Iris pigment epithelial cell (primary cell): ENCODE results near the gene UBB.
A peak's percentile ranks its signal among the peaks of the same experiment; 100 is the strongest.

ENCODE experiments used
- DNase-seq: peaks from one replicate; pipeline ENCODE4 v3.0.0-alpha.2; 2011; ENCODE audit warnings: low read depth

Gene UBB

DNA sequence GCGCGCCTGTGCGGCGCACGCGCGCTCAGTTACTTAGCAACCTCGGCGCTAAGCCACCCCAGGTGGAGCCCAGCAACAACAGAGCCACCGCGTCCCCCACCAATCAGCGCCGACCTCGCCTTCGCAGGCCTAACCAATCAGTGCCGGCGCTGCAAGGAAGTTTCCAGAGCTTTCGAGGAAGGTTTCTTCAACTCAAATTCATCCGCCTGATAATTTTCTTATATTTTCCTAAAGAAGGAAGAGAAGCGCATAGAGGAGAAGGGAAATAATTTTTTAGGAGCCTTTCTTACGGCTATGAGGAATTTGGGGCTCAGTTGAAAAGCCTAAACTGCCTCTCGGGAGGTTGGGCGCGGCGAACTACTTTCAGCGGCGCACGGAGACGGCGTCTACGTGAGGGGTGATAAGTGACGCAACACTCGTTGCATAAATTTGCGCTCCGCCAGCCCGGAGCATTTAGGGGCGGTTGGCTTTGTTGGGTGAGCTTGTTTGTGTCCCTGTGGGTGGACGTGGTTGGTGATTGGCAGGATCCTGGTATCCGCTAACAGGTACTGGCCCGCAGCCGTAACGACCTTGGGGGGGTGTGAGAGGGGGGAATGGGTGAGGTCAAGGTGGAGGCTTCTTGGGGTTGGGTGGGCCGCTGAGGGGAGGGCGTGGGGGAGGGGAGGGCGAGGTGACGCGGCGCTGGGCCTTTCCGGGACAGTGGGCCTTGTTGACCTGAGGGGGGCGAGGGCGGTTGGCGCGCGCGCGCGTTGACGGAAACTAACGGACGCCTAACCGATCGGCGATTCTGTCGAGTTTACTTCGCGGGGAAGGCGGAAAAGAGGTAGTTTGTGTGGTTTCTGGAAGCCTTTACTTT, at the start of gene UBB:
TSS of gene UBB (plus strand) at position 452 of the 856 bp plus-strand sequence. CDS start 817 bp downstream, outside the sequence.
- DNase-seq: peak; percentile 99

- no peak for DNase-seq
Observed at GRCh38 chr17:16338391-16338790, 42.5 kb upstream of the UBB start.

DNA sequence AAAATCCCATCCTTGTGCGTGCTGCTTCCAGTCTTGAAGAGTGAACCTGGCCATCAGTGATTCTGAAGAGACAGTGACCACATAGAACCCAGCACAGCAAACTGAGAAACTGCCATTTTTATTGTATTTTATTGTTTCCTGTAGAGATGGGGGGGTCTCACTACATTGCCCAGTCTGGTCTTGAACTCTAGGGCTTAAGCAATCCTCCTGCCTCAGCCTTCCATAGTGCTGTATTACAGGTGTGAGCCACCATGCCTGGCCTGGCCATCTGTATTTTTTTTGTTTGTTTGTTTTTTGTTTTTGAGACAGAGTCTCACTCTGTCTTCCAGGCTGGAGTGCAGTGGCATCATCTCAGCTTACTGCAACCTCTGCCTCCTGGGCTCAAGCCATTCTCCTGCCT, 41.5 kb upstream of the UBB start:
- no peak for DNase-seq

GRCh38 chr17:16339959-16340358, 40.9 kb upstream of the UBB start:
- no peak for DNase-seq

DNA sequence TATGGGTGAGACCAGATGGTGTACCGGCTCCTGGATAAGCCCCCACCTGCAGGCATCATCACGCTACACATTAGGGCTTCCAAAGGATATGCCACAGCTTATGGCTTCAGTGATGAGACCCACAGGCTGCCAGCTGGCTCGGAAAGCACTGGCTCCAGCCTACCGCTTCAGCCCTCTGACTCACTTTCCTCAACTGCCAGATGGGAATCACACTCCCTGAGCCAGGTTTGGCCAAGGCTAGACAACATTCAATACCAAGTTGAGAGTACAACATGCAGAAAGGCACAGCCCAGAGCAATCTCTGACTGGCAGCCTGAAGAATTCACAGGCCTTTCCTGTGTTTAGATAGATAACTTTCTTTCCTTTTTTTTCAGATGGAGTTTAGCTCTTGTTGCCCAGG, 37.9 kb upstream of the UBB start:
- peak; percentile 66 for DNase-seq

GRCh38 chr17:16343569-16343968, 37.3 kb upstream of the UBB start:
- DNase-seq: no peak

GRCh38 chr17:16345565-16345964, 35.3 kb upstream of the UBB start:
- no peak for DNase-seq

DNA sequence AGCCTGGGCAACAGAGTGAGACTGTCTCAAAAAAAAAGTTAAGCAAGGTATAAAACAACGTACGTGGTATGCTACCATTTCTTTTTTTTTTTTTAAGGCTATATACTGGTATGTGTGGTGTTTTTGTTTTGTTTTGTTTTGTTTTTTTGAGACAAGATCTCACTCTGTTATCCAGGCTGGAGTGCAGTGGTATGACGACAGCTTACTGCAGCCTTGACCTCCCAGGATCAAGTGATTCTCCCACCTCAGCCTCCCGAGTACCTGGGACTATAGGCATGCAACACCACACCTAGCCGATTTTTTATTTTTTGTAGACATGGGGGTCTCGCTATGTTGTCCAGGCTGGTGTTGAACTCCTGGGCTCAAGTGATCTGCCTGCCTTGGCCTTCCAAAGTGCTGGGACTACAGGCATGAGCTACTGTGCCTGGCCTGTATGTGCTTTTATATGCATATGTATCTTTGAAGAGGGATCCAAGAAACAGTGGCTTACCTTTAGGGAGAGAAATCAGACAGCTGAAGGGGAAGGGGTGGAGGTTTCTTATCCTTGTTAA, 34.1 kb upstream of the UBB start:
- DNase-seq: no peak

DNA sequence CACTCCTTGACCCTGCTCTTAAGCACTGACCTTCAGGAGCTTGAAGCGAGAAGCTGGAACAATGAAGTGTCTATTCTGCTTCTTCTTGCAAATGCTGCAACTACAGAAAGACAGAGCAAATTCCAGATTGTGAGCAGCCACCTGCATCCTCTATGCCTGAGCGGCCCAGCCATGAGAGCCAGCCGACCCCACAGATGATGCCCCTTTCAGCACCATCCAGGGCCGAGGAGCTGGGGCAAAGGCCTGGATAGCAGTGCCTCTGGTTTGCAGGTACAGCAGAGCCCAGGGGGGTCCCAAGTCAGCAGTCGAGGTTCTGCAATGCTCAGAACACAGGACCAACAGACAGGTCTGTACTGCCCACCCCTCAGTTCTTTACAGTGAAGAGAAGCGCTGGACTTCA, 32.3 kb upstream of the UBB start:
- DNase-seq: no peak

GRCh38 chr17:16349431-16349830, 31.5 kb upstream of the UBB start:
- DNase-seq: no peak

DNA sequence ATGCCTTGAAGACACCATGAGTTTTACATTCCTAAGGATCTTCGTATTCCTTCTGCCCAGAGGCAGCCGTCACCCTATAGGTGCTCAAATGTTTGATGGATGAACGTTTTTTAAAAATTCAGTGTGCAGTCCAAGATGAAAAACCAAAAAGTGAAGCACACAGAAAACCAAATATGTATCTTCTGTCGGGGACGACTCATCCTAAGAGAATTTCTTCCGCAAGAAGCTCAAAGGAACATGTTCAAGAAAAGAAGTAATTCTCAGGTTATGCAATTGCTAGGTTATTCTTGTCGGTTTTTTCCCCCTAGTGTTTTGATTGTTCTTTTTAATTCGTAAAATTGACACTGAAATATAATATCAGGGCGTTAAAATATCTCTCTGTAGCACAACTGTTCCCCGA, 29.1 kb upstream of the UBB start:
- peak; percentile 77 for DNase-seq

GRCh38 chr17:16352303-16352666, 28.6 kb upstream of the UBB start:
- DNase-seq: peak; percentile 36

DNA sequence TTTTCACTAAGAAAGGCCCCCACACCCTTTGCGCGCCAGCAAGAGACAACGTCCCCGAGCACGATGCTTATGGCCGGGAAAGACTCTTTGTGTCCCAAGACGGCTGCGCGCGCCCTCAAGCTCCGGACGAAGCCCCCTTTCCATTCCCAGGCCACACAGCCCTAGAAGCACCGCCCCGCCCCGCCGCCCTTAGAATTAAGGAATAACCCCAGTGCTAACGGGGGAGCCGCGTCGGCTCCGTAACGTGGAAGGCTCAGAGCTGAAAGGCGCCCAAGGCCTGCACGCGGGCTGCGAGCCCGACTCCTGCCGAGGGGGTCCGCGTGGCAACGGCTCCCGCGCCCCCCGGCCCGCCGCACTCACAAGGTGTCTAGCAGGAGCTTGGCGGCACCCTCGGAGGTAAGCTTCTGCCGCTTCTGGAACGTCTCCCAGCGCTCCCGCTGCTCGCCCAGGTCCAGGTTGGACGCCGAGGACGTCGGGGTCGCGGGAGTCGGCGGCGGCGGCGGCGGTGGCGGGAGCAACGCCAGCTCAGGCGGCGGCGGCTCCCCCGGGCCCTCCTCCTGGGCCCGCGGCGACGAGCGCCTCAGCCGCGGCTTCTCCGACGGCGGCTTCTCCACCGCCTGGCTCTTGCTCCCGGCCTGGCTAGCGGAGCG, 28.1 kb upstream of the UBB start:
- peak; percentile 22 for DNase-seq

- DNase-seq: peak; percentile 32
Observed at GRCh38 chr17:16353317-16354174, 27.3 kb upstream of the UBB start, which contains the start of gene CENPV. TSS of gene CENPV (minus strand) at chr17:16353469. CDS start at chr17:16353436, 33 bp downstream.

DNA sequence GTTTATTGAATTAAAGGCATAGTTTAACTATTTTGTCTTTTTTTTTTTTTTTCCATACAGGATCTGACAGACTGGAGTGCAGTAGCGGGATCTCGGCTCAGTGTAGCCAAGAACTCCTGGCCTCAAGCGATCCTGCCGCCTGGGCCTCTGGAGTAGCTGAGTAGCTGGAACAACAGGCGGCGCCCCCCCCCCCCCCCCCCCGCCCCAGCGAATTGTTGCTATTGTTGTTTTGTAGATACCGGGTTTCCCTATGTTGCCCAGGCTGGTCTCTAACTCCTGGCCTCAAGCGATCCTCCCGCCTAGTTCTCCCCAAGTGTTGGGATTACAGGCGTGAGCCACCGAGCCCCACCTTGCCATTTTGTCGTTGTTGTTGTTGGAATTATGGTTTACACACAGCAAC, 26.3 kb upstream of the UBB start:
- DNase-seq: no peak

DNA sequence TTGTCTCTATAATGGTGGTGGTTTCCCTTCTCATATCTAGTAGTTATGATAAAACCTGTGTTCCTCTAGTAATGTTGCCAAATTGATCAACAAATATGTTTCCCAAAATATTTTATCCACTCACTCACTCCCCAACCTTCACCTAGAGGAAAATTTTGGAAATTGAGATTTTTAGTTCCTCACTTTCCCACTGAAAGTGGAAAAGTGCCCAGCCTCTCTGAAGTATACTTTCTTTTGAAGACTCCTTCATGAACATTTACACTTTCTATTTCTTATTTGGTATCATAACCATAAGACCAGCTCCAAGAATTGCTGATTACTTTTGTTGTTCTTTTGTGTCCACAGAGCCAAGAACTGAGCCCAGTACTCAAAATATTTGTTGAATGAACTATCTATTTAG, 22.5 kb upstream of the UBB start:
- no peak for DNase-seq

- DNase-seq: no peak
Observed at GRCh38 chr17:16361874-16362273, 19.0 kb upstream of the UBB start.

GRCh38 chr17:16363749-16364536, 16.9 kb upstream of the UBB start:
- peak; percentile 70 for DNase-seq

GRCh38 chr17:16364625-16365024, 16.3 kb upstream of the UBB start:
- DNase-seq: no peak

DNA sequence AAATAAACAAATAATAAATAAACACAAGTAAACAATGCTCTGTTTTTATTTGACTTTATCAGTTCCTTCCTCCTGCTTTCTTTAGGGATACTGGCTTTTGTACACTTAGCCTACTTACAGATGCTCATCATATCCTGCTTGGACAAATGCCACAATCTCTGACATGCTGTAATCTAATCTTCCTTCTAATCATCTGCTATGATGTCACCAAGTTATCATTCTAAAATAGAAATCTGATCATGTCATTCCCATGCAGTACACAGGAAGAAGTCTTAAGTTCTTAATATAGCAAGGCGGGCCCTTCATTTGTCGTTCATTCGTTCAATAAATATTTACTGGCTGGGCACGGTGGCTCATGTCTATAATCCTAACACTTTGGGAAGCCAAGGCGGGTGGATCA, 9.1 kb upstream of the UBB start:
- DNase-seq: peak; percentile 97

DNA sequence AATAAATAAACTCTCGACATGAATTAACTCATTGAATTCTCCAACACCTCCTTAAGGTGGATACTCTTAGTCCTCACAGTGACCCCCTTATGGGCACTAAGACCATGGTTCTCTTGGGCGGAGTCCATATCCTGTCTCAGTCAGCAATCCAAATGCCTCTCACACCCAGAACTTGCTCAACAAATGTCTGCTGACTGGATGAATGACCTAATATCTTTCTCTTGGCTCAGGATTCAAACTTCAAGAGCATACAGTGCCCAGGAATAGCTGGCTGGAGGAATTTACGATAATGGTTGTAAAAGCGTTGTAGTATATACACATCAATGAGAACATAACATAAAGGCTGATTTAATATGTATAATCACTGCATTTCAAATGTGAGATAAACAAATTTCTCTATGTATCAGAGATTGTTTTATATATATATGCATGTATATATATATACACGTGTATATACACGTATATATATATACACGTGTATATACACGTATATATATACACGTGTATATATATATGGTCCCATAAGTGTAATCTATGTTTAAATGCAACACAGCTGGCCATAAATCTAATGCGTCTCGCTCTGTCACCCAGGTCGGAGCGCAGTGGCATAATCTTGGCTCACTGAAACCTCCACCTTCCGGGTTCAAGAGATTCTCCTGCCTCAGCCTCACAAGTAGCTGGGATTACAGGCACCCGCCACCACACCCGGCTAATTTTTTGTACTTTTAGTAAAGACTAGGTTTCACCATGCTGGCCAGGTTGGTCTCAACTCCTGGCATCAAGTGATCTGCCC, 6.5 kb upstream of the UBB start:
- peak; percentile 90 for DNase-seq
